HEK293 (cell line): ENCODE measurements around the gene RPL36.
A peak's percentile ranks its signal among the peaks of the same experiment; 100 is the strongest.

Experiments
- CTCF ChIA-PET: fragments of 350-600 bp; formaldehyde crosslinking; extraction: SDS; loops from one replicate; lab custom pipeline; 2021; ENCODE audit warnings: antibody characterized with exemption; lab: Yijun Ruan, JAX
- POLR2A ChIA-PET: fragments of 300-600 bp; formaldehyde crosslinking; extraction: SDS; loops from one replicate; lab custom pipeline; 2020; ENCODE audit warnings: antibody characterized with exemption, inconsistent platforms; lab: Yijun Ruan, JAX
- H3K27ac ChIP-seq: fragments of 200-500 bp; sonication (Bioruptor generic); 2 replicates; pipeline ENCODE4 v1.5.1; 2014; ENCODE audit warnings: low read depth, low read length, control low read depth, inconsistent platforms; ENCODE audit errors: extremely low read depth
- H3K36me3 ChIP-seq, 2 experiments: fragments of 200-500 bp in 1 of 2; sonication (Bioruptor generic) in 1 of 2; 1 replicate in 1 of 2; 2 replicates in 1 of 2; pipeline ENCODE4 v1.5.1; 2014 to 2017; ENCODE audit warnings: inconsistent platforms in 2 of 2, low read length in 2 of 2; ENCODE audit not compliant: control insufficient read depth in 2 of 2, insufficient read depth in 1 of 2
- H3K4me1 ChIP-seq: fragments of 200-500 bp; sonication (Bioruptor generic); 2 replicates; pipeline ENCODE4 v1.5.1; 2014; ENCODE audit warnings: mild to moderate bottlenecking, low read length, inconsistent platforms; ENCODE audit not compliant: control insufficient read depth, insufficient read depth
- H3K4me3 ChIP-seq: 2 replicates; pipeline ENCODE4 v1.5.1; 2011; ENCODE audit warnings: low read depth, mild to moderate bottlenecking, control low read depth, low read length, moderate library complexity
- H3K9me3 ChIP-seq: fragments of 200-500 bp; sonication (Bioruptor generic); 2 replicates; pipeline ENCODE4 v1.5.1; 2014; ENCODE audit warnings: low read depth, low read length, inconsistent platforms; ENCODE audit not compliant: control insufficient read depth, insufficient read depth
- IKZF3 ChIP-seq: fragments of 450-650 bp; IDR thresholded peaks from 2 replicates; pipeline ENCODE4 v1.5.0; 2018; ENCODE audit warnings: missing biosample characterization, mild to moderate bottlenecking, missing genetic modification characterization, moderate library complexity
- KLF16 ChIP-seq: fragments of 450-650 bp; formaldehyde crosslinking; IDR thresholded peaks from 2 replicates; pipeline ENCODE4 v1.5.1; 2017; ENCODE audit warnings: missing biosample characterization, missing genetic modification characterization
- OSR2 ChIP-seq: fragments of 450-650 bp; formaldehyde crosslinking; IDR thresholded peaks from 2 replicates; pipeline ENCODE4 v1.5.1; 2016; ENCODE audit warnings: missing biosample characterization, missing genetic modification characterization
- YY1 ChIP-seq: fragments of 450-650 bp; formaldehyde crosslinking; IDR thresholded peaks from 2 replicates; pipeline ENCODE4 v1.5.1; 2018; ENCODE audit warnings: missing biosample characterization, missing genetic modification characterization
- ZBTB48 ChIP-seq: fragments of 450-650 bp; formaldehyde crosslinking; IDR thresholded peaks from 2 replicates; pipeline ENCODE4 v1.5.1; 2016; ENCODE audit warnings: missing biosample characterization, missing genetic modification characterization
- ZNF114 ChIP-seq: fragments of 450-650 bp; formaldehyde crosslinking; IDR thresholded peaks from 2 replicates; pipeline ENCODE4 v1.5.0; 2017; ENCODE audit warnings: missing biosample characterization, missing genetic modification characterization
- ZNF214 ChIP-seq: fragments of 450-650 bp; formaldehyde crosslinking; IDR thresholded peaks from 2 replicates; pipeline ENCODE4 v1.5.1; 2017; ENCODE audit warnings: missing biosample characterization, mild to moderate bottlenecking, missing genetic modification characterization, borderline replicate concordance
- ZNF223 ChIP-seq: fragments of 450-650 bp; formaldehyde crosslinking; IDR thresholded peaks from 2 replicates; pipeline ENCODE4 v1.5.1; 2016; ENCODE audit warnings: missing biosample characterization, missing genetic modification characterization
- ZNF341 ChIP-seq: fragments of 450-650 bp; formaldehyde crosslinking; IDR thresholded peaks from 2 replicates; pipeline ENCODE4; 2016; ENCODE audit warnings: low read depth, missing biosample characterization, missing genetic modification characterization
- ZXDB ChIP-seq: fragments of 450-650 bp; formaldehyde crosslinking; IDR thresholded peaks from 2 replicates; pipeline ENCODE4 v1.5.1; 2016; ENCODE audit warnings: missing biosample characterization, missing genetic modification characterization
- TF ChIP-seq, protein P1 (sequence below): fragments of 450-650 bp; formaldehyde crosslinking; IDR thresholded peaks from 2 replicates; pipeline ENCODE4 v1.5.1; 2016; ENCODE audit warnings: missing biosample characterization, missing genetic modification characterization
- TF ChIP-seq, protein P2 (sequence below): fragments of 450-650 bp; formaldehyde crosslinking; IDR thresholded peaks from 2 replicates; pipeline ENCODE4 v1.5.1; 2016; ENCODE audit warnings: missing biosample characterization, missing genetic modification characterization
- TF ChIP-seq, protein P3 (sequence below): fragments of 450-650 bp; formaldehyde crosslinking; IDR thresholded peaks from 2 replicates; pipeline ENCODE4 v1.5.1; 2016; ENCODE audit warnings: missing biosample characterization, missing genetic modification characterization
- TF ChIP-seq, protein P4 (sequence below): fragments of 450-650 bp; formaldehyde crosslinking; IDR thresholded peaks from 2 replicates; pipeline ENCODE4 v1.5.1; 2016; ENCODE audit warnings: missing biosample characterization, missing genetic modification characterization

The RPL36 gene

DNA sequence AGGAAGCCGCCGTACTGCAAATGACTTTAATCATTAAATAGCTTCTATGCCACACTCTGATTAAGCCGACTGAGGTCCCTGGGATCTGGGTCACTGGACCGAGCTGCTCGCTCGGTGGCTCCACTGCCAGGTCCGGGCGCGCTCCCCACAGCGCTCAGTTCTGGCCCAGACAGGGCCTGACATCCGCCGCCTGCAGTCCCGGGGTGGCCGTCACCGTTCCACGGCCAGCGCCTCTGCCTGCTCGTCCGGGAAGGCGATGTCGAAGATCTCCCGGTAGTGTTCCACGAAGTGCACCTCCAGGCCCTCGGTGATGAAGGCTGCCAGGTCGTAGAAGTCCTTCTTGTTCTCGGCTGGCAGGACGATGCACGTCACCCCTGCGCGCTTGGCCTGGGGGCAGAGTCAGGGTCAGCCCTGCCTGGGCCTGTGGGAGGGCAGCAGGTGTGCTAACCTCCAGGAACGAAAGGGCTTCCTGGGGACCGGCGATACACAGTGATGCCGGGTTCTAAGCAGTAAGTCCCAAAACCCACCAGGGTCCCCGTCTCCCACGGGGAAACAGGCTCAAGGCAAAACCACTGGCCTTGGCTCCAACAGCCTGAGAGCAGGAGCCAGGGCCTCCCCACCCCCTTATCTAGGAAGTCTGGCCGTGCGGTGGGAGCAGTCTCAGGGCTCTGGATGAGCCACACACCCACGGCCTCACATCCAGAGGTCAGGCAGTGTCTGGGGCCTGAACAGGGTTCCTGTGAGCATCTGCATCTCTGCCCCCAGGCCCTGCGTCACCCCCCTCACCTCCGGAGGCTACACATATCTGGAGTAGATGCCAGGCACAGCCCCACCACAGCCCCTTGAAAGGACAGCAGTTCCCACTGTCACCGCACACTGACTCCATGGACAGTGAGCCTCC lies 2.0 kb downstream of the RPL36 start (continued):
- TF ChIP-seq, protein P1, sequence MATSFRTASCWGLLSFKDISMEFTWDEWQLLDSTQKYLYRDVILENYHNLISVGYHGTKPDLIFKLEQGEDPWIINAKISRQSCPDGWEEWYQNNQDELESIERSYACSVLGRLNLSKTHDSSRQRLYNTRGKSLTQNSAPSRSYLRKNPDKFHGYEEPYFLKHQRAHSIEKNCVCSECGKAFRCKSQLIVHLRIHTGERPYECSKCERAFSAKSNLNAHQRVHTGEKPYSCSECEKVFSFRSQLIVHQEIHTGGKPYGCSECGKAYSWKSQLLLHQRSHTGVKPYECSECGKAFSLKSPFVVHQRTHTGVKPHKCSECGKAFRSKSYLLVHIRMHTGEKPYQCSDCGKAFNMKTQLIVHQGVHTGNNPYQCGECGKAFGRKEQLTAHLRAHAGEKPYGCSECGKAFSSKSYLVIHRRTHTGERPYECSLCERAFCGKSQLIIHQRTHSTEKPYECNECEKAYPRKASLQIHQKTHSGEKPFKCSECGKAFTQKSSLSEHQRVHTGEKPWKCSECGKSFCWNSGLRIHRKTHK (tag by site-specific recombination) = no peak
- TF ChIP-seq ZNF341 (peak; percentile 76), ZNF114 (tag by site-specific recombination) (no peak)

DNA sequence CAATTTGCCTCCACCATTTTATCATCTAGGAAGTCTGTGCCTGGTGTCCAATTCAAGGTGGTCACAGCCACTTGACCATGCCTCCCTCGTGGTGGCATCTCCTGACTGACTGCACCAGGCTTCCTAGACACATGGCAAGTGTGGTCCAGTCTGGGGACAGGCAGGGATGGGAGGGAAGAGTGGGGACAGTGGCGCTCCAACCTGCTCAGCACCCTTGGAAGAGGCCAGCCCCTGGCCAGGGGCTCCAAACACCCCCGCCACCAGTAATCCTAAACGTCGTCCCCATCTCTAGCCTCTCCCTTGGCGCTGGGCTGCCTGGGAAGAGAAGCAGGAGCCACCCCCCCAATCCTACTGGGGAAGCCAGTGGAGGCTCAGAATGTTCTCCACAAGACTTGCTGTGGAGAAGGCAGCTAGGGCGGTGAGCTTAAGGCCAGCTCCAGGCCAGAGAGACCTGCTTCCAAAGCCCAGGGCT lies 2.7 kb downstream of the RPL36 start:
- H3K4me3 ChIP-seq = no peak overlapping the region
- H3K27ac ChIP-seq = peak overlapping the region; percentile 100
- CTCF ChIA-PET = interaction anchor here (1.1 kb wide), 1 partner anchor 15 kb away, joined by 3 read pairs; no protein-coding TSS in a partner anchor
- POLR2A ChIA-PET = interaction anchor here (1.5 kb wide), 1 partner anchor 26 kb away, joined by 6 read pairs; no protein-coding TSS in a partner anchor
- H3K4me1 ChIP-seq = no peaks in the 10 kb centered on the region; the same call in 1 of the 2 replicates
- no peak for TF ChIP-seq KLF16 (tag by site-specific recombination)
- TF ChIP-seq, protein P2, sequence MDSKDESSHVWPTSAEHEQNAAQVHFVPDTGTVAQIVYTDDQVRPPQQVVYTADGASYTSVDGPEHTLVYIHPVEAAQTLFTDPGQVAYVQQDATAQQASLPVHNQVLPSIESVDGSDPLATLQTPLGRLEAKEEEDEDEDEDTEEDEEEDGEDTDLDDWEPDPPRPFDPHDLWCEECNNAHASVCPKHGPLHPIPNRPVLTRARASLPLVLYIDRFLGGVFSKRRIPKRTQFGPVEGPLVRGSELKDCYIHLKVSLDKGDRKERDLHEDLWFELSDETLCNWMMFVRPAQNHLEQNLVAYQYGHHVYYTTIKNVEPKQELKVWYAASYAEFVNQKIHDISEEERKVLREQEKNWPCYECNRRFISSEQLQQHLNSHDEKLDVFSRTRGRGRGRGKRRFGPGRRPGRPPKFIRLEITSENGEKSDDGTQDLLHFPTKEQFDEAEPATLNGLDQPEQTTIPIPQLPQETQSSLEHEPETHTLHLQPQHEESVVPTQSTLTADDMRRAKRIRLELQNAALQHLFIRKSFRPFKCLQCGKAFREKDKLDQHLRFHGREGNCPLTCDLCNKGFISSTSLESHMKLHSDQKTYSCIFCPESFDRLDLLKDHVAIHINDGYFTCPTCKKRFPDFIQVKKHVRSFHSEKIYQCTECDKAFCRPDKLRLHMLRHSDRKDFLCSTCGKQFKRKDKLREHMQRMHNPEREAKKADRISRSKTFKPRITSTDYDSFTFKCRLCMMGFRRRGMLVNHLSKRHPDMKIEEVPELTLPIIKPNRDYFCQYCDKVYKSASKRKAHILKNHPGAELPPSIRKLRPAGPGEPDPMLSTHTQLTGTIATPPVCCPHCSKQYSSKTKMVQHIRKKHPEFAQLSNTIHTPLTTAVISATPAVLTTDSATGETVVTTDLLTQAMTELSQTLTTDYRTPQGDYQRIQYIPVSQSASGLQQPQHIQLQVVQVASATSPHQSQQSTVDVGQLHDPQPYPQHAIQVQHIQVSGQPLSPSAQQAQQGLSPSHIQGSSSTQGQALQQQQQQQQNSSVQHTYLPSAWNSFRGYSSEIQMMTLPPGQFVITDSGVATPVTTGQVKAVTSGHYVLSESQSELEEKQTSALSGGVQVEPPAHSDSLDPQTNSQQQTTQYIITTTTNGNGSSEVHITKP (tag by site-specific recombination) = peak; percentile 59; the same call in 1 of the 2 replicates
- peak; percentile 70 for TF ChIP-seq OSR2 (tag by site-specific recombination)
- peak; percentile 57 for TF ChIP-seq ZXDB (tag by site-specific recombination)
- TF ChIP-seq, protein P3, sequence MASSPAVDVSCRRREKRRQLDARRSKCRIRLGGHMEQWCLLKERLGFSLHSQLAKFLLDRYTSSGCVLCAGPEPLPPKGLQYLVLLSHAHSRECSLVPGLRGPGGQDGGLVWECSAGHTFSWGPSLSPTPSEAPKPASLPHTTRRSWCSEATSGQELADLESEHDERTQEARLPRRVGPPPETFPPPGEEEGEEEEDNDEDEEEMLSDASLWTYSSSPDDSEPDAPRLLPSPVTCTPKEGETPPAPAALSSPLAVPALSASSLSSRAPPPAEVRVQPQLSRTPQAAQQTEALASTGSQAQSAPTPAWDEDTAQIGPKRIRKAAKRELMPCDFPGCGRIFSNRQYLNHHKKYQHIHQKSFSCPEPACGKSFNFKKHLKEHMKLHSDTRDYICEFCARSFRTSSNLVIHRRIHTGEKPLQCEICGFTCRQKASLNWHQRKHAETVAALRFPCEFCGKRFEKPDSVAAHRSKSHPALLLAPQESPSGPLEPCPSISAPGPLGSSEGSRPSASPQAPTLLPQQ = no peak
- TF ChIP-seq, protein P4, sequence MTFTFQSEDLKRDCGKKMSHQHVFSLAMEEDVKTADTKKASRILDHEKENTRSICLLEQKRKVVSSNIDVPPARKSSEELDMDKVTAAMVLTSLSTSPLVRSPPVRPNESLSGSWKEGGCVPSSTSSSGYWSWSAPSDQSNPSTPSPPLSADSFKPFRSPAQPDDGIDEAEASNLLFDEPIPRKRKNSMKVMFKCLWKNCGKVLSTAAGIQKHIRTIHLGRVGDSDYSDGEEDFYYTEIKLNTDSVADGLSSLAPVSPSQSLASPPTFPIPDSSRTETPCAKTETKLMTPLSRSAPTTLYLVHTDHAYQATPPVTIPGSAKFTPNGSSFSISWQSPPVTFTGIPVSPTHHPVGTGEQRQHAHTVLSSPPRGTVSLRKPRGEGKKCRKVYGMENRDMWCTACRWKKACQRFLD (tag by site-specific recombination) = no peak
- no peak for TF ChIP-seq ZNF214 (tag by site-specific recombination)
- peak; percentile 96 for TF ChIP-seq IKZF3 (tag by site-specific recombination)
- 0 out of 2 replicates have a peak, but pooled peaks have one; percentile 6 for TF ChIP-seq ZBTB48 (tag by site-specific recombination)
- TF ChIP-seq ZNF223 (tag by site-specific recombination) = 0 out of 2 replicates have a peak, but pooled peaks have one; percentile 33
- TF ChIP-seq YY1 = peak; percentile 5; the same call in 1 of the 2 replicates
- H3K36me3 ChIP-seq = peaks cover 5 to 70% of the 10 kb centered on the region in 2 experiments; a peak in 2 of 3 replicates
- no peaks in the 10 kb centered on the region for H3K9me3 ChIP-seq
